NB4 (cell line): ENCODE data around the gene NDC1.

Experiments
- MYC ChIP-seq: IDR thresholded peaks from 2 replicates; pipeline ENCODE4 v1.6.1; 2011; ENCODE audit warnings: low read depth, low read length
- POLR2A ChIP-seq: IDR thresholded peaks from 2 replicates; pipeline ENCODE4 v1.6.1; 2011; ENCODE audit warnings: mild to moderate bottlenecking; ENCODE audit not compliant: insufficient read length; ENCODE audit errors: extremely low read depth
- TF ChIP-seq, protein P1 (sequence below): IDR thresholded peaks from one replicate; pipeline ENCODE4 v1.5.1; 2012; ENCODE audit warnings: low read depth, low read length
- TF ChIP-seq, protein P2 (sequence below): IDR thresholded peaks from 2 replicates; pipeline ENCODE4 v1.6.1; 2011; ENCODE audit warnings: low read depth, low read length

DNA sequence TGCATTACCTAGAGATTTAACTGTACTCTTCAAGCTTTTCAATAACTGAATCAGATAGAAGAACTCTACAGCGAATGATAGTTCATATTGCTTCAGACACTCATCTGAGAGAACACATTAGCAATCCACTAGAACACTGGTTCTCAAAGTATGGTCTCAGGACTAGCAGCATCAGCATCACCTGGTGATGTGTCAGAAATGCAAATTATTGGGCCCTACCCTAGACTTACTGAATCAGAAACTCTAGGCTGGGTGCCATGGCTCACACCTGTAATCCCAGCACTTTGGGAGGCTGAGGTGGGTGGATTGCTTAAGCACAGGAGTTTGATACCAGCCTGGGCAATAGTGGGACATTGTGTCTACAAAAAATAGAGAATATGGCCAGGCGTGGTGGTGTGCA, 74.2 kb downstream of the NDC1 start:
- no peak for TF ChIP-seq POLR2A
- TF ChIP-seq, protein P1, sequence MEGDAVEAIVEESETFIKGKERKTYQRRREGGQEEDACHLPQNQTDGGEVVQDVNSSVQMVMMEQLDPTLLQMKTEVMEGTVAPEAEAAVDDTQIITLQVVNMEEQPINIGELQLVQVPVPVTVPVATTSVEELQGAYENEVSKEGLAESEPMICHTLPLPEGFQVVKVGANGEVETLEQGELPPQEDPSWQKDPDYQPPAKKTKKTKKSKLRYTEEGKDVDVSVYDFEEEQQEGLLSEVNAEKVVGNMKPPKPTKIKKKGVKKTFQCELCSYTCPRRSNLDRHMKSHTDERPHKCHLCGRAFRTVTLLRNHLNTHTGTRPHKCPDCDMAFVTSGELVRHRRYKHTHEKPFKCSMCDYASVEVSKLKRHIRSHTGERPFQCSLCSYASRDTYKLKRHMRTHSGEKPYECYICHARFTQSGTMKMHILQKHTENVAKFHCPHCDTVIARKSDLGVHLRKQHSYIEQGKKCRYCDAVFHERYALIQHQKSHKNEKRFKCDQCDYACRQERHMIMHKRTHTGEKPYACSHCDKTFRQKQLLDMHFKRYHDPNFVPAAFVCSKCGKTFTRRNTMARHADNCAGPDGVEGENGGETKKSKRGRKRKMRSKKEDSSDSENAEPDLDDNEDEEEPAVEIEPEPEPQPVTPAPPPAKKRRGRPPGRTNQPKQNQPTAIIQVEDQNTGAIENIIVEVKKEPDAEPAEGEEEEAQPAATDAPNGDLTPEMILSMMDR, result no peak
- TF ChIP-seq, protein P2, sequence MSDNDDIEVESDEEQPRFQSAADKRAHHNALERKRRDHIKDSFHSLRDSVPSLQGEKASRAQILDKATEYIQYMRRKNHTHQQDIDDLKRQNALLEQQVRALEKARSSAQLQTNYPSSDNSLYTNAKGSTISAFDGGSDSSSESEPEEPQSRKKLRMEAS, result no peak
- TF ChIP-seq MYC, result no peak
